HG02588 (cell line): ENCODE measurements around the gene LDLRAD4.

Experiments
- ATAC-seq: cut with Tn5 transposase; IDR thresholded peaks from one replicate; pipeline ENCODE4 v1.9.1; 2021; ENCODE audit warnings: mild to moderate bottlenecking, moderate library complexity; ENCODE audit not compliant: unreplicated experiment

Gene LDLRAD4

GRCh38 chr18:13280070-13280795, 61.7 kb downstream of the LDLRAD4 start:
- no peak for ATAC-seq

- ATAC-seq = no peak
Observed at GRCh38 chr18:13281406-13281805, 62.8 kb downstream of the LDLRAD4 start.

- no peak for ATAC-seq
Observed at GRCh38 chr18:13283746-13284145, 65.2 kb downstream of the LDLRAD4 start.

- ATAC-seq = no peak
Observed at GRCh38 chr18:13284330-13285027, 65.9 kb downstream of the LDLRAD4 start.

GRCh38 chr18:13285874-13286273, 67.3 kb downstream of the LDLRAD4 start:
- ATAC-seq = no peak

GRCh38 chr18:13286456-13287125, 68.0 kb downstream of the LDLRAD4 start:
- ATAC-seq = no peak

- no peak for ATAC-seq
Observed at GRCh38 chr18:13287372-13287771, 68.8 kb downstream of the LDLRAD4 start.

GRCh38 chr18:13288509-13289133, 70.1 kb downstream of the LDLRAD4 start:
- ATAC-seq = no peak

GRCh38 chr18:13289481-13290205, 71.1 kb downstream of the LDLRAD4 start:
- ATAC-seq = no peak

GRCh38 chr18:13290856-13291271, 72.3 kb downstream of the LDLRAD4 start:
- ATAC-seq = no peak

GRCh38 chr18:13291299-13291698, 72.7 kb downstream of the LDLRAD4 start:
- no peak for ATAC-seq

- no peak for ATAC-seq
Observed at GRCh38 chr18:13291745-13292447, 73.3 kb downstream of the LDLRAD4 start.

- ATAC-seq = no peak
Observed at GRCh38 chr18:13292736-13293135, 74.2 kb downstream of the LDLRAD4 start.

GRCh38 chr18:13294309-13294708, 75.7 kb downstream of the LDLRAD4 start:
- no peak for ATAC-seq

- ATAC-seq = no peak
Observed at GRCh38 chr18:13295894-13296293, 77.3 kb downstream of the LDLRAD4 start.

- ATAC-seq = no peak
Observed at GRCh38 chr18:13296867-13297574, 78.5 kb downstream of the LDLRAD4 start.

- ATAC-seq = no peak
Observed at GRCh38 chr18:13298262-13298661, 79.7 kb downstream of the LDLRAD4 start.

GRCh38 chr18:13300029-13300428, 81.5 kb downstream of the LDLRAD4 start:
- no peak for ATAC-seq

GRCh38 chr18:13300796-13301195, 82.2 kb downstream of the LDLRAD4 start:
- ATAC-seq = no peak

GRCh38 chr18:13302040-13302439, 83.5 kb downstream of the LDLRAD4 start:
- no peak for ATAC-seq
